GM18909 (cell line): Measurements from ENCODE around the gene USP20.

Experiments used
- ATAC-seq: cut with Tn5 transposase; IDR thresholded peaks from one replicate; pipeline ENCODE4 v1.9.1; 2021; ENCODE audit warnings: mild to moderate bottlenecking; ENCODE audit not compliant: unreplicated experiment, poor library complexity

The USP20 gene

DNA sequence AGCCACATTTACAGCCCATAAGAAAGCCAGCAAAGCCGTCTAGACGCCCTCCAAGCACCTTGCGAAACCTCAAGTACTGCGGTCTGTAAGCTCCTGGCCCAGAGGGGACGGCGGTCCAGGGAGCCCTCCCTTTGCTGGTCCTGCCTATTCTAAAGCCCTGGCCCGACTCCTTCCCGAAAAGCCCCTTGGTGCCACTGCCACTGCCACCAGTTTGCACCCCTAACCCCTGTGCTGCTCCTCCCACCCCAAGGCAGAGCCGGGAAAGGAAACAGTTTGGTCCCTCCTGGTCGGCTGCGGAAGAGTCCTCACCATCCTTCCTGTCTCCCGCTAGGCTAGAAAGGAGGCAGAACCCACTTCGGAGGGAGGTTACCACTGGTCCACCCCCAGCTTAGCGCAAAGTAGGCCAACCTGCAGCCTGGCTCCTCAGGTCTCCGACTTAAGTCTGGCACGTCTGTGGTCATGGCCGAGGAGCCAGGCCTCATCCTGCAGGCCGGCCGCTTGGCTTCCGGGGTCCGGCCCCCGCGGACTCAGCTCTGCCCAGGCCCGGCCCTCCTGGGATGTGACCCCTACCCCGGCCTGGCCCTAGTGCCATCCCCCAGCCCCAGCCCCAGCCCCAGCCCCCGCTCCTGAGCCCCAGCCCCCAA, 12.2 kb upstream of the USP20 start:
- peak; percentile 41 for ATAC-seq

DNA sequence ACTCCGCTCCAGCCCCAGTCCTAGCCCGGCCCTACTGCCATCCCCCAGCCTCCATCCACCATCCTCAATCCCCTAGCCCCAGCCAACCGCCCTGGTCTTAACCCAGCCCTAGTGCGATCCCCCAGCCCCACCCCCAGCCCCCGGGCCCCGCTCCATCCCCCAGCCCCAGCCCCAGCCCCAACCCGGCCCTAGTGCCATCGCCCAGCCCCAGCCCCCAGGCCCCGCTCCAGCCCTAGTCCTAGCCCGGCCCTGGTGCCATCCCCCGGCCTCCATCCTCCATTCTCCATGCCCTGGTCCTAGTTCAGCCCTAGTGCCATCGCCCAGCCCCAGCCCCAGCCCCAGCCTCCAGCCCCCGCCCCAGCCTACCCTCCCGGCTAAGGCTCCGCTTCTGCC, 11.7 kb upstream of the USP20 start:
- no peak for ATAC-seq

DNA sequence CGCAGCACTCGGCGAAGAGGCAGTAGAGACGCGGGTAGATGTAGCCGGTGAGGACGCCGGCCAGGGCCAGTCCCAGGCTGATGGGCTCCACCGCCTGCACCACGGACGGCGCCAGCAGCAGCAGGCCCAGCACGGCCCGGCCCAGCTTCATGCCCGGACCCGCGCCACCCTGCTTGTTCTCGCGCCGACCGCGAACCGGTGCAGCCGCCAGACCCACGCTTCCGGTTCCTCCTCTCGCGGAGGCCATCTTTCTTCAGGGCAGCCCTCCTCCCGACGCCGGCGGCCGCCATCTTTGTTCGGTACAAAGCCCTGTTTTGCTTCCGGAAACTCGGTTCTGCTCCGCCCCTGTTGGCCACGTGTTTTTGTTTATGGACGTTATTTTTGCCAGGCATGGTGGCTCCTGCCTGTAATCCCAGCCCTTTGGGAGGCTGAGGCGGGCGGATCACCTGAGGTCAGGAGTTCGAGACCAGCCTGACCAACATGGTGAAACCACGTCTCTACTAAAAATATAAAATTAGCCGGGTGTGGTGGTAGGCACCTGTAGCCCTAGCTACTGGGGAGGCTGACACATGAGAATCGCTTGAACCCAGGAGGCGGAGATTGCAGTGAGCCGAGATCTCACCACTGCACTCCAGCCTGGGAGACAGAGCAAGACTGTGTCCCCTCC, 11.2 kb upstream of the USP20 start, which contains the start of gene TOR1A:
TOR1A (minus strand) TSS at position 202 of the 667 bp plus-strand sequence; CDS start at position 151, 51 bp downstream.
- ATAC-seq = peak; percentile 80

DNA sequence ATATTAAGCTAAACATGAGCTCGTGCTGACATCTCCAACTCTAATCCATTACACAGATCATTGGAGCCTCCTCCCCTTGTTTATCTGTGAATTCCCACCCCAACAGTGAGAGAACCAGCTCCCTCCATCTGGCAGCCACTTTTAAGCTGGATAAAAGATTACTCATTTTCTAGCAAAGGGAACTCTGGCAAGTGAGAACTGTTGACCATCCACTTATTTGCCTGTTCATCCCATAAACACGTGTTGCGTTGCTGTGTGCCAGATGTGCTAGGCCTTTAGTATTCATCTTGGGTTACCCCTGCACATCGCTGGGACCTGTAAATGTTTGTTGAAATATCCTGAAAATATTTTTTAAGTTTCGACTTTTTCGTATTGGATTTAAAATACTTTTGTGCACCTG, 8.9 kb upstream of the USP20 start:
- no peak for ATAC-seq

DNA sequence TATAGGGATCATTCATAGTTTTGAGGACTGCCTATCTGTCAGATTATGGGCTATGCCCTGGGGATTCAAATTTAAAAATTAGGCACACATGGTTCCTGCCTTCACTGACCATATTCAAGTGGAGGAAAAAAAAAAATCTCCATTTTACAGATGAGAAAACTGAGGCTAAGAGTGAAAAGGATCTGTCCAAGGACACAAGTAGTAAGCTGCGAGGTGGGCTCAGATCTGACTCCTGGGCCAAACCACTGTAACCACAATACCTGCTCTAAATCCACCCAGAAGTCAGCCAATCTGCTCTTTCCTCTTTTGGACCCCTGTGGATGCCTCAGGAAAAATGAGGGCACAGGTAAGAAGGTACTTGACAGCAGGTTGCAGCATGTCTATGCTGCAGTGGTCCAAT, 8.5 kb upstream of the USP20 start:
- no peak for ATAC-seq

DNA sequence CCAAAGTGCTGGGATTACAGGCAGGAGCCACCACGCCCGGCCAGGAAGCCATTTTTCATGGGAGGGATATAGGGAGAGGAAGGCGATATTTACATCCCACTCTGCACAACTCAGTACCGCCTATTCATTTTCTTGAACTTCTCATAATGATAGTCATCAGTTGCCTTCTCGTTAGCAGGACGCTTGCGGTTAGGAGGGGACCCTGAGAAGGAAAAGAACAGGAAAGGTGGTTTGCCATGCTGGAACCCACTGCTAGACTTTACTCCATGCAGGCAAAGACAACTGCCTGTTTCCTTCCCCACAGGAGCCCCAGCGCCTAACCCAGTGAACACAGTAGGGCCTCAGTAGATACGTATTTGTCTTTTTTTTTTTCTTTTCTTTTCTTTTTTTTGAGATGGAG, 7.2 kb upstream of the USP20 start:
- ATAC-seq = no peak

DNA sequence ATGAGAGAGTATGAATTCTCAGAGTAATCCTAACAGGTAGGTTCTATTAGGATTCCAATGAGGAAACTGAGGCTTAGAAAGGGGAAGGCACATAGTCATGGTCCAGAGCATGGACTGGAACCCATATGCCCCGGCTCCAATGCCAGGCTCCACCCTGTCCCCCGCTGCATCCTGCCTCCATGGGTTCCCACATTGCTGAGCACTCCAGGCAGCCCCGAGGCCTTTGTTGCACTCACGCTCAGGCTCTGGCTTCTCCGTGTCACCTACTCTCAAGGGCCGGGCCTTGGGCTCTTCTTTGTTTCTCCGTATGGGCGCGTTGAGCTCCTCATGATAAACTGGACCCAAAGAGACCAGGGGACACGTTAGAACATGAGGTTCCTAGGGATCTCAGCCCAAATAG, 6.3 kb upstream of the USP20 start:
- no peak for ATAC-seq

DNA sequence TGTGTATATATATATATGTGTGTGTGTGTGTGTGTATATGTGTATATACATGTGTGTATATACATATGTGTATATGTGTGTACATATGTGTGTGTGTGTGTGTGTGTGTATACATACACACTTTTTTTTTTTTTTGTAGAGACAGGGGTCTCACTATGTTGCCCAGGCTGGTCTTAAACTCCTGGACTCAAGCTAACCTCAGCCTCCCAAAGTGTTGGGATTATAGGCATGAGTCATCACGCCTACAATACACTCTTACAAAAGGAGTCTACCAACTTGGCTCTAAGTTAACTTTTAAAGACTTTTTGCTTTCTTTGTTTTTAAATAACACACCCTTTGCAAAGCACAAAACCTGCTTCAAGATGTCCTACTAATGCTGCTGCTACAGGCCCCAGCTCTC, 2.3 kb upstream of the USP20 start:
- ATAC-seq = no peak

DNA sequence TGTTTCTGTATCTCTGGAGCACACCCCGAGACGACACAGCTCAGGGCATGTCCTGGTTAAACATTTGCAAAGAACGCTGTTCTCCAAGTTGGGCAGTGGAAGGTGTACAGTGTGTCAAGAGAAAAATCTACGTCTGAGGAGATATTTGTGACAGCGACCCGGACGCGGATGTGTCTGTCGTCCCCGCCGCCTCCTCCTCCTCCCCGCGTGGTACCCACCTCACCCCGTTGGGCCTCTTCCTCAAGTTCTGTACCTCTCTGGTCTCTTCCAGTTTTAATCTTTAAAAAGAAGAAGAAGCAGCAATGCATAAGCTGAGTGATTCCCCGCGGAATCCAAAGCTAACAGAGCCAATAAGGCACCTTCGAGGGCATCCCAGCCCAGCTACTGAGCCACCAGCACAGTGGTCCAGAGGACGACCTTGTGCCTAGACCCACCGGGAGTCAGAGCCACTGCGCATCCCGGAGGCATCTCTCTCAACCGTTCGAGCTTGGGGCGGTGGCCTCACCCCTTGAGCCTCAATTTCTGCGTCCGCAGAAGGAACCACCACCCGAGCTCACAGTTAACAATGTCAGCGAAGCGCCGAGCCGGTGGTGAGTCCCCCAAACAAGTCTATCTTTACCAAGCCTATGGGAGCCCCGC, 650 bp upstream of the USP20 start:
- peak; percentile 21 for ATAC-seq

DNA sequence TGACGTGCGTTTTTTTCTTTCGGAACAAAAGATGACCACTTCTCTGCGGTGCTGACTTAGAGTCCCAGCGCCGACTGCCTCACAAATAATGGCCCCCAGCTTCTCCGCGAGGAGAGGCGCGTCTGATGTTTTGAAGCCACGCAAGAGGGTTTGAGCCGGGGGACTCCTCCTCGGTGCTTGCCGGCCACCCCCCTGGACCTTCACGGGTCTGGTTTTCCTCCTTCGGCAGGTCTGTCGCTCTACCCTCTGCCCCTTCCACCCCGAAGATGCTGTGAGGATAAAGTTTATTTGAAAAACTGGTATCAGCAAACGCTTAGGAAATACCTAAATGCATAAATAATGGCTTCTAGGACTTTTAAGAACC, 584 bp downstream of the USP20 start:
- peak; percentile 1 for ATAC-seq

DNA sequence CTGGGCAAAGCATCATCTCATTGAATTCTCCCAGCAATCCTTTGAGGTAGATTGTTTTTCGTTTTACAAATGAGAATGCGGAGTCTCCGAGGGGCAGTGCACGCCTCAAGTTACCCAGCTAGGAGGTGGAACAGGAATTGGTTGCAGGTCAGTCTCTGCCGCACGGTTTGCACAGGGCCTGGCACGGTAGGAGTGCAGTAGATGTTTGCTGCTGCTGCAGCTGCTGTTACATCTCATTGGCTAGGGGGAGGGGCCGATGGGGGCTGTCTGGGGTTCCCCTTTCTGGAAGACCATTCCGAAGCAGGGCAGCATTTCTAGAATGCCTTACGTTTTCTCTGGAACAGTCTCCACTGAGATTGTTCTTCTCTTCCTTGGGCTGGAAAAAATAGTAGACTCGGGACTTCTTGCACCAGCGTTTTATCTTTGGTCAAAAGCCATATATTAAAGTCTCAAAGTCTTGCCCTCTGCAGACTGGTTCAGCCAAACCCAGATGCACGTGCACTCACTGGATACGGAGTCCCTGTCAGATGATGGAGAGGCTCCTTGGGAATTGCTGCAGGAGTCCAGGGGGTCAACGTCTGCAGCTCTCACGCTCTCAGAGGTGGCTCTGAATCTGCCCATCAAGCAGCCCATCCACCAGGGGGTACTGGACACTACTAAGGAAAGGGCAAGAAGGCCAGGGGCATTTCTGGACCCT, 1.2 kb downstream of the USP20 start:
- no peak for ATAC-seq

DNA sequence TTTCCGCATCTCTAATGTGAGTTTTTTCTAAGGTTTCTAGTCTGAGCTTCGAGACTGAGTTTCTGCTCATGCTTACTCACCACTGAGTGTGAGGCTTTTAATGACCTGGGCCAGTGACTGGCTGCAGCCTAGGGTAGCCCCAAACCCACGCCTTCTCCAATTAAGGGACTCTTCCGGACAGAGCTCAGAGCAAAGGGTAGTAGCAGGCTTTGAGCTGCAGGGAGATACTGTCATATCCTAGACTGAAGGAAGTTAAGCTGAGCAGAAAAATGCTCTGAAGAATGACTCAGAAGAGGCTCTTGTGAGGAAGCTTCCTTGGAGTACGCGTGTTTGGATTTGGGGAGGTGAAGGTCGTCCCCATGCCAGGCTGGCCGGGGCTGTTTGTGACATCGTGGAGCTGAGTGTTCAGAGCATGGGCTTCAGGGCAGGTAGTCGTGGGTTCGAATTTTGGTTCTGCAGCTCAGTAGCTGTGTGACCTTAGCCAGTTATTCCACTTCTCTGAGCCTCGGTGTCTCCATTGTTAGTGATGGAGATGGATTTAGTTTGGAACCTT, 3.5 kb downstream of the USP20 start:
- ATAC-seq = no peak

DNA sequence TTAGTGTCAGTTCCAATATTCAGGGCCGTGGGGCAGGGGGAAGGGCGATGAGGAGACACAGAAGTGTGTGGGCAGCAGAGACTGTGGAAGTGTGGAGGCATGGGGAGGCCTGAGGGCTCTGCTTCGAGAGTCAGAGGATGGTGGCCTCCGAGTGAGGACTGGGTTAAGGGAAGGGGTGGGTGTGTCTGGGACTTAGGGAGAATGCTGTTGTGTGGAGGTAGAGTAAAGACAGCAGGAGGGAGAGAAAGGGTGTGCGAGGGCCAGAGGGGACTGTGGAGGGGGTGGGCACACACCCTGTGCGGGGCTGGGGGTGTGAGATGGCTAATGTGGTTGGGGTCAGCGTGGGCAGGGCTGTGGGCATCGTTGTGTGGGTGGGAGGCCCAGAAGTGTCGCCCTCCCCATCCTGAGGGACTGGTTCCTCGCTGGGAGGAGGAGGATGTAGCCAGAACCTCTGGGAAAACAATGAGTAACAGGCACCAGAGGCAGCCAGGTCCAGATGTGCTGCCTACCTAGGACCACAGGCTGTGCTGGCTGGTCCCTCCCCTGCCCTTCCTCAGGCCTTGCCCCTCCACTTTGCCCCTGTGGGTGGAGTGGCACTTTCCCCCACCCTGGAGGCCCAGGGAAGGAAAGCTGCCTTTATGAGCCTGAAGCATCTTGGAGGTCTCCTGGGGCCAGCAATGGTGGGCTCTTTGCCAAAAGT, 4.2 kb downstream of the USP20 start:
- ATAC-seq = no peak

DNA sequence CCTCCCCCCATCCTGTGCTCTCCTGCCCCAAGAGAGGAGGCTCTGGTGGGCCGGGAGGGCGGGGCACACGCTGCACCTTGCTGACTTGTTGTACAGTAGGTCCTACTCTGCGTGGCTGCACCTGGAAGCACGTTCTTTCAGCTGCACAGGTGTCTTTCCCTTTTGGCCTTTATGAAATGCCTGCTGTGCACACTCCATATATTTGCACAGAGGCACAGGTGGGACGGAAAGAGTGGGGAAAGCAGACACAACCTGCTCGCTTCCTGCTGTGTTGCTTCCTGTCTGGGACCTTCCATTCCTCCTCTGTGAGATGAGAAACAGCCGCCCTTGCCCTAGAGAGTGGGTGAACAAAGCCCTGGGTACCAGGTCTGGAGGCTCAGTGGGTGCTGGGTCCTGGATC, 4.8 kb downstream of the USP20 start:
- ATAC-seq = no peak

DNA sequence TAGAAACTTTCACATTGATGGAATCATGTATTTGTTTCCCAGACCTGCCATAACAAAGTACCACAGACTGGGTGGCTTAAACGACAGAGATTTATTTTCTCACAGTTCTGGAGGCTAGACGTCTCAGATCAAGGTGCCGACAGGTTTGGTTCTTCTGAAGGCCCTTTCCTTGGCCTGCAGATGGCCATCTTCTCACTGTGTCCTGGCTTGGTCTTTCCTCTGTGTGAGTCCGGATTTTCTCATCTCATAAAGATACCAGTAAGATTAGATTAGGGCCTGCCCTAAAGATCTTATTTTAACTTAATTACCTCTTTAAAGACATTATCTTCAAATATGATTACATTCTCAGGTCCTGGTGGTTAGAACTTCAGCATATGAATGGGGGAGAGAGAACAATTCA, 5.8 kb downstream of the USP20 start:
- no peak for ATAC-seq

DNA sequence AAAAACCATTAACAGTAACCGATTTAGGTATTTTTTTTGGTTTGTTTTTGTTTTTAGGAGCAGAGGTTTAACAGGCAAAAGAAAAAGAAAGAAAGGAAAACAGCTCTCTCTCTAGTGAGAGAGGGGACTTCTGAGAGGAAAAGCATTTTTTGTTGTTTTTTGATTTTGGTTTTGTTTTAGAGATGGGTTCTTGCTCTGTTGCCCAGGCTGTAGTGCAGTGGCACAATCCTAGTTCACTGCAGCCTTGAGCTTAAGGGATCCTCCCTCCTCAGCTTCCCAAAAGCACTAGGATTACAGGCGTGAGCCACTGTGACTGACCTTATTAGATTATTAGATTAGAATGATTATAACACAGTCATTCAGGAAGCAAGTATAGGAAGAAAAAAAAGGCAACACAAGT, 10.1 kb downstream of the USP20 start:
- no peak for ATAC-seq

DNA sequence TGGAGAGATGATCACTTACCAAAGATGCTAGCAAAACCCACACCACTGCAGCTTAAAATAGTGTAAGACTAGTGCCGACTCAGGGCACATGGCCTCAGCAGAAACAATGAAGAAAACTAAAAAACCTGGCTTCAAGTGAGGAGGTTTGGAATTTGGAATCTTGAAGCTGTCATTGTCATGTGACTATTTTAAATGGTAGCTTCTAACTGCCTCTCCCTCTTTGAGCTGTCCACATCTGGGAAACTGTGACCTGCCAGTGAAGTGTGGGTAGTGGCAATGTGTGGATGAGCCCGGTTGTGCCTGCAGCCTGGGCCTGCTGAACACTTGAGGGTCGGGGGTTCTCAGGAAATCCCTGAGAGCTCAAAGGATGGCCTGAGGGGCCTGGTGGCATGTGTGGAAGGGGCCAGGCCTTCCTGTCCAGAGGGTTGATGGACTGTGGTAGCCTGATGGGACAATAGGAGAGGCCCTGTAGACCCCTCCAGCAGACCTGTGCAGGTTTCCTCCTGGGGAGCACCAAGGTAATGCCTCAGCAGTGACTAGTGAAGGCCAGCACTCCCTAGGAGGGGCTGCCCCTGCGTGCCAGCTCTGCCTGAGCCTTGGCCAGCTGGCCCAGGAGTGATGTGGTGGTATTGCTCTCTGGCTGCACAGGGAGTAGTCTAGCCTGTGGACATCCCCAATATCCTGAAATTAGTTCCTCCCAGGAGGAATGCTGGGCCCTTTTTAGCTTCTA, 13.6 kb downstream of the USP20 start:
- ATAC-seq = no peak

DNA sequence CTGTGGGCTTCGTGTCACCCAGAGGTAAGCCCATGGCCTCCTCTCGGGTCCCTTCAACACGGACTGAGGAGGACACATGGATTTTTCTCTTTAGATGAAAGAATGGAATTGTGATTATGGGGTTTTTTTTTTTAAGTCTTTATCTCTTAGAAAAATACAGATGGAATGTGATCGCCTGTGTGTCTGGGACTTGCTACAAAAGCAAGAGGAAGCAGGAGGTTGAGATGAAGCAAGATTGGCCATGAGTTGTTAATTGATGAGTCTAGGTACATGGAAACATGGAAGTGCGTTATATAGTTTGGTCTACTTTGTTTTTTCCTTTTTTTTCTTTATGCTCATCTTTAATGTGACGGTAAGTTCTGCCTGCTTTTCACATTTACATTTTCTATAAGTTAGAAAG, 14.6 kb downstream of the USP20 start:
- no peak for ATAC-seq

DNA sequence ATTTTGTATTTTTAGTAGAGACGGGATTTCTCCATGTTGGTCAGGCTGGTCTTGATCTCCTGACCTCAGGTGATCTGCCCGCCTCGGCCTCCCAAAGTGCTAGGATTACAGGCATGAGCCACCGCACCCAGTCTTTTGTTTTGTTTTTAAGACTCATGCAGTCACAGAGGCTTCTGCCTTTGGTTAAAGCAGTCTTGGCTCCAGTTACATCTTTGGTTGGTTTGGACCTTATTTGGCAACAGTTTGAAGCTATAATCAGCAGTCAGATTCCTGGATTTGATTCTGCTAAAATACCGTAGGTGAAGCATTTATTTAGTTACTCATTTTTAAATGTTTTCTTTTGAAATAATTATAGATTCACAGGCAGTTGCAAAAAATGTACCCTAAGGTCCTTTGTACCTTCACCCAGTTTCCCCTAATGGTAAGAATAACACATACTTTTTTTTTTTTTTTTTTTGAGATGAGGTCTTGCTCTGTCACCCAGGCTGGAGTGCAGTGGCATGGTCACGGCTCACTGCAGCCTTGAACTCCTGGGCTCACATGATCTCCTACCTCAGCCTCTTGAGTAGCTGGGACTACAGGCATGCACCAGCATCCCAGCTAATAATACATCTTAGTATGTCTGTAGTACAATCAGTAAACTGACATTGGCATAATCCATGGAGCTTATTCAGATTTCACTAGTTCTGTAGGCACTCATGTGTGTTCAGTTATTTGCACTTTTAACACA, 15.7 kb downstream of the USP20 start:
- ATAC-seq = no peak
